NB4 (cell line): Measurements from ENCODE around the gene ACTBL2.

Experiments used
- MAX ChIP-seq: IDR thresholded peaks from 2 replicates; pipeline ENCODE4 v1.6.1; 2011; ENCODE audit warnings: low read depth, low read length
- POLR2A ChIP-seq: IDR thresholded peaks from 2 replicates; pipeline ENCODE4 v1.6.1; 2011; ENCODE audit warnings: mild to moderate bottlenecking; ENCODE audit not compliant: insufficient read length; ENCODE audit errors: extremely low read depth

GRCh38 chr5:57508211-57508610 lies 25.6 kb upstream of the ACTBL2 start:
- TF ChIP-seq POLR2A (no peak), MAX (no peak)
